GM23338 (cell line): ENCODE results near the gene TMEM132D. TPM values are rescaled to one million over a fixed set of nuclear protein-coding genes. Genes with fewer than 3 reads are reported as not detected.

Experiments used
- polyA plus RNA-seq: library from polyadenylated mRNA; unstranded; fragments of >200 nt; fragmentation: Nextera tagmentation; extraction: Ambion mirVana; gene quantifications from 2 replicates; pipeline ENCODE4 v1.2.1, GENCODE V29; 2016
- small RNA-seq: library from RNA; depleted of rRNA; stranded (forward); fragments of <200 nt; gene quantifications from one replicate; pipeline ENCODE3, GENCODE V24; 2014; ENCODE audit warnings: low replicate concordance
- total RNA-seq: library from RNA; depleted of rRNA; stranded (reverse); fragments of >200 nt; shearing (Covaris generic); gene quantifications from 2 replicates; pipeline ENCODE4 v1.2.3, GENCODE V29; 2014

The TMEM132D gene
- total and polyA plus RNA-seq, 2 experiments from 2014 or later, result 0.44 to 5.3 TPM

Small RNAs within 50 kb of the gene (small RNA-seq; reads per million reads assigned to genes)
- gene RF02271, result not detected
